ENCODE results near the gene OR6Q1.

DNA sequence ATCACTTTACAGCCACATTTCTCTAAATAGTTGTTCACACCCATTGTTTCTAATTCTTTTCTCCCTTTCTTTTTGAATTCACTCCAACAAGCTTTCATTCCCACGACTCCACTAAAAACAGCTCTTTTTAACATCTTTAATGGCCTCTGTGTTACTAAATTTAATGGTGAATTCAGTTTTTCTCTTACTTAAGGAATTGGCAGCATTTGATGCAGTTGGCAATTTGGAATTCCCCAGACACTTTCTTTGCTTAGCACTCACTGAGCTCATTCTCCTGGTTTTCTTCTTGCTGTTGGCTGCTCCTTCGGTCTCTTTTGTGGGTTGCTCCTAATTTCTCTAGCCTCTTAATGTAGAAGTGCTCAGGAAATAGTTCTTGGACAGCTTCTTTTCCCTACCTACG, 47.6 kb upstream of the OR6Q1 start:
- TF ChIP-seq, protein P1, sequence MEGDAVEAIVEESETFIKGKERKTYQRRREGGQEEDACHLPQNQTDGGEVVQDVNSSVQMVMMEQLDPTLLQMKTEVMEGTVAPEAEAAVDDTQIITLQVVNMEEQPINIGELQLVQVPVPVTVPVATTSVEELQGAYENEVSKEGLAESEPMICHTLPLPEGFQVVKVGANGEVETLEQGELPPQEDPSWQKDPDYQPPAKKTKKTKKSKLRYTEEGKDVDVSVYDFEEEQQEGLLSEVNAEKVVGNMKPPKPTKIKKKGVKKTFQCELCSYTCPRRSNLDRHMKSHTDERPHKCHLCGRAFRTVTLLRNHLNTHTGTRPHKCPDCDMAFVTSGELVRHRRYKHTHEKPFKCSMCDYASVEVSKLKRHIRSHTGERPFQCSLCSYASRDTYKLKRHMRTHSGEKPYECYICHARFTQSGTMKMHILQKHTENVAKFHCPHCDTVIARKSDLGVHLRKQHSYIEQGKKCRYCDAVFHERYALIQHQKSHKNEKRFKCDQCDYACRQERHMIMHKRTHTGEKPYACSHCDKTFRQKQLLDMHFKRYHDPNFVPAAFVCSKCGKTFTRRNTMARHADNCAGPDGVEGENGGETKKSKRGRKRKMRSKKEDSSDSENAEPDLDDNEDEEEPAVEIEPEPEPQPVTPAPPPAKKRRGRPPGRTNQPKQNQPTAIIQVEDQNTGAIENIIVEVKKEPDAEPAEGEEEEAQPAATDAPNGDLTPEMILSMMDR (conservative IDR thresholded peaks at IDR 0.05 in 1 of 2, IDR thresholded peaks at IDR 0.05 in 1 of 2; ENCODE audit: low read depth in 1 of 2, low read length in 2 of 2): no peak
- no peak for TF ChIP-seq EZH2 (IDR thresholded peaks at IDR 0.05; ENCODE audit: low read length, missing control alignments)
